ENCODE measurements around the gene SMAD6.
"Not testable (repeated sequence)": the region's sequence is repeated elsewhere in the genome, so short reads cannot be mapped to it uniquely, and the experiment has no call there.

Gene SMAD6

GRCh38 chr15:66816201-66816600, 114.2 kb downstream of the SMAD6 start:
- DNase-seq (ENCODE audit: extremely low read depth in 1 of 2, low read depth in 1 of 2), result no peak

- DNase-seq (ENCODE audit: extremely low read depth in 1 of 2, low read depth in 1 of 2), result no peak
These were observed 117.0 kb downstream of the SMAD6 start for GRCh38 chr15:66819084-66819483.

DNA sequence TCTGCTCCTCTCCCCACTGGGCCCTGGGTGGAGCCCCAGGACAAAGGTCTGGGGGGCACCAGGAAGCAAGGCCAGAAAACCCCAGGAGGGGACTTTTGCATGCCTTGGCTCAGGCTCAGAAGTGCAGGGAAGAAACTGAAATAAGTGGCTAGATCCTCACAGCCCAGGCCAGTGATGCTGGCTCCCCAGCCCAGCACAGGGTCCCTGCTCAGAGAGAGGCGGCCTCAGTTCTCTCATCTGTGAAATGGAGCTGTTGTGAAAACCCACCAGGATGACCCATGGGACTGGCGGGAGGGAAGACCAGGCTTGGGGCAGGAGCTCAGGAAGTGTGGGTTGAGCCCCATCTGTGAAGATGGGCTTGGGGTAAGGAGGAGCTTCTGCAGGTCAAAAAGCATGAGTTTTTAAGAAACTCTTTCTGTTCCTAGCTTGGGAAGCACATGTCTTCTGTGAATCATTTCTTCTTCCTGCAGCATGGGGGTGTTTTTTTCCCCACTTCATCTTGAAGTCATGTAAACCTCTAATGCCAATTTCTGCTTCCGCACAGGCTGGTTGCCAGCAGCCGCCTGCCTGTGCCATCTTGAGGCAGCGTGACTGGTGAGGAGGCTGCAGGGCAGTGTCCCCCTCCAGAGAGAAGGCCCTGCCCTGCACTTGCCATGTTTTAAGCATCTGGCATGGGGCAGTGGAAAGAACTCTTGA, 118.6 kb downstream of the SMAD6 start:
- DNase-seq (ENCODE audit: extremely low read depth in 1 of 2, low read depth in 1 of 2), result no peak

- DNase-seq (ENCODE audit: extremely low read depth in 1 of 2, low read depth in 1 of 2), result no peak
These were observed 119.3 kb downstream of the SMAD6 start for GRCh38 chr15:66821307-66821706.

DNA sequence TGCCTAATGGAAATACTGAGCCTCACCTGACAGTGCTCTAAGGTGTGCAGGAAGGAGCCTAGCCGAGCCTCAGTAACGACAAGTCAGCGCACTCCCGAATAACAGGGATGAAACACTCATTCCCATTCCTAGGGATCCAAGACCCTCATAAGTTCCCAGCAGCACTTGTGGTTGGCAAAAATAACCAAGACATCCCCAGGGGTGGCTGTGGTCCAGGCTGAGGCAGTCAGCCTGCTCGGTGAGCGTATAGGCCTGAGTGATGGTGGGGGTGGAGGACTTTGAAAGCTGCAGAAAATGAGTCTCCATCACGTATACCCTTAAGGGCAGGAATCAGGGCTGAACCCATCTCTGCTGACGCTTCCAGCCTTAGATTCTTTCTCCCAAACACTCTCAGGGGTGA, 120.1 kb downstream of the SMAD6 start:
- DNase-seq (ENCODE audit: extremely low read depth in 1 of 2, low read depth in 1 of 2), result no peak

- no peak for DNase-seq (ENCODE audit: extremely low read depth in 1 of 2, low read depth in 1 of 2)
These were observed 120.5 kb downstream of the SMAD6 start for GRCh38 chr15:66822576-66822975.

- no peak for DNase-seq (ENCODE audit: extremely low read depth in 1 of 2, low read depth in 1 of 2)
These were observed 121.6 kb downstream of the SMAD6 start for GRCh38 chr15:66823601-66824000.

GRCh38 chr15:66824424-66824823, 122.4 kb downstream of the SMAD6 start:
- no peak for DNase-seq (ENCODE audit: extremely low read depth in 1 of 2, low read depth in 1 of 2)

- DNase-seq (ENCODE audit: extremely low read depth in 1 of 2, low read depth in 1 of 2), result no peak
These were observed 123.1 kb downstream of the SMAD6 start for GRCh38 chr15:66825139-66825538.

DNA sequence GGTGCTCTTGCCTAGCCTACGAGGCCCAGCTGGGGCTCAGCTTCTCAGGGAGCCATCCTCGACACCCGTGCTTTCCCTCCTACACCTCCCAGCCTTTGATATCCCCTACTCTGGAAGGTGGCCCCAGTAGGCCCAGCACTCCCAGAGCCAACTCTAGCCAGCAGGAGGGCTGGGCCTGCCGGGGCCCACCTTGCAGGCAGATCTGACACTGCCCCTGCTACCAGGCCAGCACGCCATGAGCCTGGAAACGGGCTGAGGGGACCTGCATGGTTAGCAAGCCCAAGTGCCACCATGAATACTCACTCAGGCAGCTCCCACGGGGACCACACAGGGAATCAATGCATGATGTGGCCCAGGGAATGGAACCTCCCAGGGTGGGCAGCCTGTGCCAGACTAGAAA, 123.7 kb downstream of the SMAD6 start:
- no peak for DNase-seq (ENCODE audit: extremely low read depth in 1 of 2, low read depth in 1 of 2)

GRCh38 chr15:66826507-66826906, 124.5 kb downstream of the SMAD6 start:
- DNase-seq (ENCODE audit: extremely low read depth in 1 of 2, low read depth in 1 of 2), result no peak

DNA sequence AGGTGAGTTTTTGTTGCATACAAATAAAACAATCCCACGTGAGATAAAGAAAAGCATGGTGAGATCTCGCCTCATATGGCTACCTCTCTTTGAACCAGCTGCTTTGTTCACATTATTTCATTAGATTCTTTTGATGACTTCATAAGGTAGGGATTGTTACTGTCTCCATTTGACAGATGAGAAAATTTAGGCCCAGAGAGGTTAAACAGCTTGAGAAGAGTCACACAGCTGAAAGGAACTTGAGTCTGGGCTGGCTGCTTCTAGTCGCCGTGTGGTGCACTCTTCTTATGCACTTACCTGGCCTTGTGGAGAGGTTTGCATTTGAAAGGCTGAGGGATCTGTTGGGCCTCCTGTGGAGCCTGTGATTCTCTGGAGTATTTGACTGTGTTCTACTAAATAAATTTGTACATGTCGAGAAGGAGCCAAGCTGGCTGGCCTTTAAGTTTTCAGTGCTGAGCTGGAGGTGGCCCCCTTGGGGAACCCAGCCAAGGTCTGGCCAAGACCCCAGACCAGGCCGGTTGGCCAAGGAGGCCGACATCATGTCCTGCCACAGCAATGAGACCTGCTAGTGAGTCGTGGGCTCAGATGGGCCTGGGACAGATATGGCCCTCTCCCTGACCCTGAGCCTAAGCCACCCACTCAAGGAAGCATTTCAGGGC, 125.1 kb downstream of the SMAD6 start:
- no peak for DNase-seq (ENCODE audit: extremely low read depth in 1 of 2, low read depth in 1 of 2)

- DNase-seq (ENCODE audit: extremely low read depth in 1 of 2, low read depth in 1 of 2), result no peak
These were observed 125.6 kb downstream of the SMAD6 start for GRCh38 chr15:66827698-66828055.

- not testable (repeated sequence) for DNase-seq (ENCODE audit: extremely low read depth in 1 of 2, low read depth in 1 of 2)
These were observed 126.9 kb downstream of the SMAD6 start for GRCh38 chr15:66828817-66829541.

DNA sequence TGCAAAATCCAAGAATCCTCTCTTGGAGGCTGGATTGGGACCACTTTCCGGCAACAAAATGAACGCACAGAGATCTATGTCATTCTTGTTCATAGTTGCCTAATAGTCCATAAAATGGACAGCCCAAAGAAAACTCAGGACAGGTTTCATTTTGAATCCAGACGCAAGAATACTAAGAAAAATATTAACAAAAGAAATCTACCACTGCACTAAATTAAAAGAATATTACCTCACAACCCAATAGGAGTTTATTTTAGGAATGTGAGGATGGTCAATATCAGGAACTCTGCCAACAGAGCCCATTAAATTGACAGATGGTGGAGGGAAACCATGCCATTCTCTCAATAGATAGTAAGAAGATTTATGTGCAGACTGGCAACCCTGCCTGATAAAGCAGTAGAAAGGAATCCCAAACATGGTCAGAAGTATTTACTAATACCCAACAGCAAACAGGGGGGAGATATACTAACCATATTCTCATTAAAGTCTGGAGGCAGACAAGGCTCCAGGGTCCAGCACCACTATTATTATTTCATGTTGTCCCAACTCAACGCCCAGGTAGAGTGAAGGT, 127.6 kb downstream of the SMAD6 start:
- no peak for DNase-seq (ENCODE audit: extremely low read depth in 1 of 2, low read depth in 1 of 2)

- DNase-seq (ENCODE audit: extremely low read depth in 1 of 2, low read depth in 1 of 2), result no peak
These were observed 128.3 kb downstream of the SMAD6 start for GRCh38 chr15:66830358-66830757.

DNA sequence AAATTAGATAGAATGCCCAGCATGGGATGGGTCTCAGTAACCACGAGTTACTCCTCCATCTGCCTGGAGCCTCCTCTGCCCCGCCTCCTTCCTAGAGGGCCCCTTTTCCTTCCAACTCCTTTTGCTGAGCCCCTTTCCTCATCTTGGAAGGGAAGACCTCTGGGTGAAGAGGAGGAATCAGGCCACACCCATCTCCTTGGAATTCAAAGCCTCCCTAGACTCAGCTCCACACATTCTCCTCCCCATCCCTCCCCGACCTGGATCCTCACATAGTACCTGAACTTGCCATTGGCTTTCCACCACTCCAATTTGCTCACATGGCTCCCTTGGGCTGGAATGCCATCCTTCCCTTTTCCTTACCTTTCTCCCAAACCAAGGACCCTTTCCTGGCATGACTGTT, 128.8 kb downstream of the SMAD6 start:
- no peak for DNase-seq (ENCODE audit: extremely low read depth in 1 of 2, low read depth in 1 of 2)

- DNase-seq (ENCODE audit: extremely low read depth in 1 of 2, low read depth in 1 of 2), result no peak
These were observed 129.3 kb downstream of the SMAD6 start for GRCh38 chr15:66831289-66831688.

- DNase-seq (ENCODE audit: extremely low read depth in 1 of 2, low read depth in 1 of 2), result no peak
These were observed 129.9 kb downstream of the SMAD6 start for GRCh38 chr15:66831801-66832390.

All from activated CD8-positive, alpha-beta memory T cell treated with anti-CD3 and anti-CD28 coated beads for 1 hour (primary cell).